Ureter (tissue), 1 donor: ENCODE measurements around the gene KCNH1. TPM values are rescaled to one million over a fixed set of nuclear protein-coding genes. Genes with fewer than 3 reads are reported as not detected.

ENCODE experiments used
- DNase-seq: peaks from one replicate; pipeline ENCODE4 v3.0.0-alpha.2; 2020; ENCODE audit warnings: low spot score
- total RNA-seq: library from RNA; stranded (reverse); gene quantifications from one replicate; pipeline ENCODE4 v1.2.4, GENCODE V29; 2023
- donor health status: DM: yes; HTN: yes; CAD: no.

Gene KCNH1
- total RNA-seq, 1 donor from 2014 or later = 0.86 TPM

DNA sequence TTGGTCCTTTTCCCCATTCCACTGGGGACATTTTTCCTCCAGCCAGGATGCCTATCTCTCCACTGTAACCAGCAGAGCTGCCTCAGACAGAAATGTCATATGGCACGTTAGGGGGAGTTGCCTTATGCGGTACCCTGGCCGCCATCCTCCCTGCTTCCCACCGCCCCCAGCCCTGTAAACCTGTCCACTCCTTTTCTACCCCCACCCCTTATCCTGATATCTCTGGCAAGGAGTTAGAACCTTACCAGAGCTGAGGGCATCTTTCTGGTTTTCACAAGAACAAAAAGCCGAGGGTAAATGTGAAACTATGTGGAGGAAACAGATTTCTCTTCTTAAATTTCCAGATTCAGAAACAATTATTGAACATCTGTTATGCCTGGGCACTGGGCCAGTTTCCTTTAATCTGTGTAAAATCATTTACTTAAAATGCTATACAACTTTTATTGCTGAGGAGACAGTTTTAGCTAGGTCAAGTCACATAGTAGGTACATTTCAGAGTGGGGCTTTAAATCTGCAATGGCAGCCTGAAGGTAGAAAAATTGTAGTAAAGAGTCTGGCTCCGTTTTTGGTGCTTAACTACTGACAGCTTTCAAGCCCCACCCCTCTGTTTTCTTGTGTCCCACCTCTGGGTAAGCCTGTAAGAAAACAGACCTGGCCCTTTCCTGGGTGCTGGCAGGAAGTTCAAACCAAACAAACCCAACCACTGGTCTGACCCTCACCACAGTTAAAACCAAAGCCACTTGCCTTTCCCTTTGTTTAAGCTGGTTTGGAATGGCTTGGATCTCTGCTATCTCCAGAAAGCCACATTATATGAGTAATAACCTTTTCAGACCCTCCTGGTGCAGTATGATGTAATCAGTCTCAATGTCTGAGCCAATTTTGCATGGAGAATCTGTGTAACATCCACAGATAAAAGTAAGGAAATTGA is 486.3 kb downstream of the KCNH1 start:
- DNase-seq = no peak

- DNase-seq = no peak
Observed at GRCh38 chr1:210646258-210646616, 487.7 kb downstream of the KCNH1 start.

DNA sequence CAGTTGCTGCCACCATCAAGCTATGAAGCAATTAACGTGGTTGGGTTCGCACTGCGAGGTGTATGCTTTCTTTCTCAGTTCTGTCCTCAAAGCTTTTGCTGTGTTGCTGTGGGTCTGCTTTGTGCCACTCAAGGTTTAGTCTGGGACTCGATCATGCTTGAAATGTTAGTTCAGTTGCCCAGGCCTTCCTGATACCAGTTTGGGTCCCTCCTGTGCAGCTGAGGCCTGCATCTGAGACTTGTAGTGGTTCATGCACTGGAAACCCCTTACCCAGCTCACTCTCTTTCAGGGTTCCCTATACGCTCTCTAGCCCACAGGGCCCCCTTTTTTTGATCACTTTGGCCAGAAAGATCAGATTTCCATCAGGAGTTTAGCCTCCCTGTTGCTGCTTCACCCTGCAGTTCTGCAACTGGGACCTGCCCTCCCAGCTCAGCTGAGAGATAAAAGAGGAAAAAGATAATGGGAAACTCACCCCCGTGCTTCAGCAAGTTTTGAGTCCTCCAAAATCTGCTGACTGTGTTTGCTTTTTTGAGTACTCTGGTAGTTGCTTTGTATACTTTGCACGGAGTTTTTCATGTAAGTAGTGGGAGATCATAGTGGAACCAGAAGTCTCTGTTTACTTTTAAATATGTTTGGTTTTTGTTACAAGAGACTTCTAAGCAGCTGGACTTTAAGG is 488.2 kb downstream of the KCNH1 start:
- DNase-seq = no peak

- DNase-seq = no peak
Observed at GRCh38 chr1:210641582-210641981, 492.4 kb downstream of the KCNH1 start.

DNA sequence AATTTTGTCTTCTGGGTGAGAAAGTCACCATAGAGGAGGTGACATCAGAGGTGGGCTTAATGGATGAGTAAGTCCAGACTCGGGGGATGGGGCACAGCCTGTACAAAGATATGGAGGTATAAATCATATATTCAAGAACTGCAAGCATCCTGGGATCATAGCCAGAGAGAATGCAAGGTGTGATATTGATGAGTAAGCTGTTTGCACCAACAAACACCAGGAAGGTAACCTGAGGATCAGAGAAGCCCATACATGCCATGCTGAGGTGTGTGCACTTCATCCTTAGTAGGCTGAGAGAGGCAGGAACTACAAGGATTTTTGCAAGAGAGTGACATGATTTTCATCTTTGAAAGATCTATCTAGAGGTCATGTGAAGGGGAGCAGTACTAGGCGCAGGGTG is 498.8 kb downstream of the KCNH1 start:
- DNase-seq = no peak

GRCh38 chr1:210633636-210634035 is 500.3 kb downstream of the KCNH1 start:
- DNase-seq = no peak

DNA sequence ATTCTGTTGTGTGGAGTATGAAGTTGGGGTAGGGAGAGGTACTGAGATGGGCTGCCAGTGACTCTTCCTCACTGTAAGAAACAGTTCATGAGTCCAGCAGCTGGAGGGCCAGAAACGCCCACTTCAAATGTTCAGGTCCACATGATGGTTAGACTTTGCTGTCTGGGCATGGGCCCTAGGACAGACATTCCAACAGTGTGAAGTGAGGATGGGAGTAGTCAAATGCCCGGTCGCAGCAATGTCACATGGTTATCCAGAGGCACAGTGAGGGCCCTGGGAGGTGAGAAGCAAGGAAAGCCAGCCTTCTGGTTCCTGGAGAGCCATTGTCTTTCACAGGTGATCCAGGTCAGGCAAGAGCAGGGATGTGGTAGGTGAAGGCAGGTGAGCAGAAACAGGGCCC is 500.8 kb downstream of the KCNH1 start:
- DNase-seq = no peak

DNA sequence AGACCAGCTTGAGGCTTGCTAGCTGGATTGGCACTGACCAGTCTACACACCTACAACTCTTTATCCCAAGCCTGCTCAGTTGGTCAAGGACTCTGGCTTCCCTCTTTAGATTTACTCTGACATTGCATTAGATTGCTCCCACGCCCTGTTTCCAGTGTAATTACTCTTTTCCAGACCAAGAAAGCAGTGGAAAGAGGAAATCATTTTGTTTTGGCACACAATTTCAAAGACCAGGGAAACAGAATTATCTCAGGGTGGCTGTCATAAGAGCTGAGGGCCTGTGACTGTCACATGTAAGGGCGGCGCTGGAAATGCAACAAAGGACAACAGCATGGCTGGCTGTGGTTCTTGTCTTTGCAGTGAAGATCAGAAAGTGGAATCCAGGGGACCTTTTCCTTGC is 502.5 kb downstream of the KCNH1 start:
- DNase-seq = no peak

- no peak for DNase-seq
Observed at GRCh38 chr1:210629276-210629675, 504.7 kb downstream of the KCNH1 start.

DNA sequence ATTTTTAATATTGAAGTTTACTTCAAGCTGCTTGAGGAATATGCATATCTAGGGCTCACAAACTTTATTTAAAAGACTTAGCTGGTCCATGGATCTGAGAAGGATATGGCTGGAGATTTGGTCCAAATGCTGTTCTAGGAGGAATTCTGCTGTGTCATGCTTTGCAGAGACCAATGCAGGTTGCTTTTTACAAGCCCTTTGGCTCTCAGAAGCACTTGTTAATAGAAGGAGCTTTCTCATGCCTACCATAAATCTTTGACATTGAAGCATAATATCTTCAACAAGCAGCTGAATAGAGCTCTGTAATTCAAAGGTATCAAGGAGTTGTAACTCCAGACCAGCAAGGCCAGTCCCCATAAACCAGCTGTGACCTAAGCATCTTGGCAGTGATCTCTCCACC is 506.2 kb downstream of the KCNH1 start:
- no peak for DNase-seq

Other genes with a start within 250 kb of the KCNH1 start
- 104 TPM for gene RCOR3, start 125.2 kb upstream of the KCNH1 start, total RNA-seq
- gene TRAF5, start 192.7 kb upstream of the KCNH1 start, total RNA-seq = 36.3 TPM